CD14-positive monocyte (primary cell): Measurements from ENCODE around the gene SLC30A5. TPM values are rescaled to one million over a fixed set of nuclear protein-coding genes. Genes with fewer than 3 reads are reported as not detected.
"Not testable (repeated sequence)": the region's sequence is repeated elsewhere in the genome, so short reads cannot be mapped to it uniquely, and the experiment has no call there.

Experiments
- DNase-seq, 3 donors: peaks; one replicate each; pipeline ENCODE4 v3.0.0-alpha.2; 2011 to 2022
- H2AFZ ChIP-seq: 2 replicates; pipeline ENCODE4 v1.6.0; 2012; ENCODE audit warnings: mild to moderate bottlenecking, low read depth, low read length, inconsistent platforms; ENCODE audit not compliant: insufficient read depth, poor library complexity, severe bottlenecking
- H3K27ac ChIP-seq, 2 donors: 1 replicate in 1 of 2; 2 replicates in 1 of 2; pipeline ENCODE4 v1.5.1; 2012 to 2013; ENCODE audit warnings: low read length in 2 of 2, control low read depth in 1 of 2, inconsistent platforms in 1 of 2, low read depth in 1 of 2, mild to moderate bottlenecking in 1 of 2
- H3K27me3 ChIP-seq, 2 donors: one replicate each; pipeline versions ENCODE4 v1.6.0 to v1.6.1; 2011 to 2013; ENCODE audit warnings: low read length in 2 of 2; ENCODE audit not compliant: control insufficient read depth in 2 of 2, insufficient read depth in 2 of 2
- H3K36me3 ChIP-seq, 2 donors: replicated peaks in 1 of 2; 1 replicate in 1 of 2; 2 replicates in 1 of 2; pipeline versions ENCODE4 v1.5.1 to v1.6.1; 2012 to 2013; ENCODE audit warnings: low read length in 2 of 2, control low read depth in 1 of 2, inconsistent platforms in 1 of 2, mild to moderate bottlenecking in 1 of 2; ENCODE audit not compliant: insufficient read depth in 2 of 2, control insufficient read depth in 1 of 2
- H3K4me1 ChIP-seq, 2 donors: 1 replicate in 1 of 2; 2 replicates in 1 of 2; pipeline versions ENCODE4 v1.5.1 to v1.6.1; 2012 to 2013; ENCODE audit warnings: low read length in 2 of 2, control low read depth in 1 of 2, inconsistent platforms in 1 of 2, mild to moderate bottlenecking in 1 of 2, moderate library complexity in 1 of 2; ENCODE audit not compliant: insufficient read depth in 2 of 2, control insufficient read depth in 1 of 2
- H3K4me2 ChIP-seq: replicated peaks from 2 replicates; pipeline ENCODE3; 2012; ENCODE audit warnings: low read length, moderate library complexity, mild to moderate bottlenecking; ENCODE audit not compliant: poor library complexity, severe bottlenecking; ENCODE audit errors: extremely low read depth
- H3K4me3 ChIP-seq, 3 experiments: fragments of 200-600 bp in 1 of 3; sonication (generic) in 1 of 3; replicated peaks in 1 of 3; 1 replicate in 2 of 3; 2 replicates in 1 of 3; pipeline ENCODE4 v1.5.1; 2011 to 2013; ENCODE audit warnings: low read length in 3 of 3, mild to moderate bottlenecking in 3 of 3, control low read depth in 2 of 3, low read depth in 2 of 3, inconsistent platforms in 1 of 3, moderate library complexity in 1 of 3
- H3K79me2 ChIP-seq: 2 replicates; pipeline ENCODE4 v1.6.0; 2012; ENCODE audit warnings: mild to moderate bottlenecking, control low read depth, inconsistent platforms, low read length, moderate library complexity; ENCODE audit not compliant: insufficient read depth
- H3K9ac ChIP-seq: 2 replicates; pipeline ENCODE4 v1.6.0; 2017; ENCODE audit warnings: low read length, mild to moderate bottlenecking; ENCODE audit not compliant: insufficient read depth, poor library complexity, severe bottlenecking
- H3K9me3 ChIP-seq, 2 donors: replicated peaks in 1 of 2; 1 replicate in 1 of 2; 2 replicates in 1 of 2; pipeline versions ENCODE4 v1.5.1 to v1.6.1; 2012 to 2013; ENCODE audit warnings: low read length in 2 of 2, control low read depth in 1 of 2; ENCODE audit not compliant: control insufficient read depth in 1 of 2, insufficient read depth in 1 of 2
- H4K20me1 ChIP-seq: 2 replicates; pipeline ENCODE4 v1.6.0; 2012; ENCODE audit warnings: mild to moderate bottlenecking, low read length, control low read depth, moderate library complexity; ENCODE audit not compliant: insufficient read depth
- H3K27ac Mint-ChIP-seq, 7 donors: one replicate each; pipeline ENCODE4 v1.8.0; 2020; ENCODE audit warnings: mild to moderate bottlenecking in 7 of 7, mixed read lengths in 7 of 7, moderate library complexity in 6 of 7, inconsistent platforms in 2 of 7
- H3K27me3 Mint-ChIP-seq, 3 donors: one replicate each; pipeline ENCODE4 v1.8.0; 2021 to 2022; ENCODE audit warnings: low read depth in 3 of 3, mild to moderate bottlenecking in 3 of 3, mixed read lengths in 3 of 3, moderate library complexity in 3 of 3, inconsistent platforms in 1 of 3
- H3K36me3 Mint-ChIP-seq, 2 donors: one replicate each; pipeline ENCODE4 v1.8.0; 2020; ENCODE audit warnings: mixed read lengths in 2 of 2, inconsistent platforms in 1 of 2, mild to moderate bottlenecking in 1 of 2
- H3K4me1 Mint-ChIP-seq: one replicate; pipeline ENCODE4 v1.8.0; 2020; ENCODE audit warnings: mild to moderate bottlenecking, mixed read lengths
- H3K4me3 Mint-ChIP-seq, 2 donors: one replicate each; pipeline ENCODE4 v1.8.0; 2020; ENCODE audit warnings: mild to moderate bottlenecking in 2 of 2, mixed read lengths in 2 of 2, moderate library complexity in 1 of 2
- H3K9me3 Mint-ChIP-seq, 7 donors: one replicate each; pipeline ENCODE4 v1.8.0; 2020 to 2022; ENCODE audit warnings: mixed read lengths in 7 of 7, mild to moderate bottlenecking in 6 of 7, moderate library complexity in 6 of 7, inconsistent platforms in 2 of 7
- WGBS: methylation state at CpG from one replicate; pipeline ENCODE4 v1.1.5; 2013; ENCODE audit warnings: missing lambda C conversion rate; ENCODE audit not compliant: insufficient coverage; 5-methylcytosine and 5-hydroxymethylcytosine counted together
- intact Hi-C, 2 donors: fragments of 100-400 bp; cut with micrococcal nuclease; formaldehyde crosslinking; loops; one replicate each; pipeline versions ENCODE4 v1.15.0 to v1.15.1; 2023
- polyA plus RNA-seq, 3 donors: library from polyadenylated mRNA; depleted of rRNA in 1 of 3; unstranded in 2 of 3; stranded (reverse) in 1 of 3; fragments of 300-500 nt in 2 of 3; fragments of >200 nt in 1 of 3; fragmentation: Illumina TruSeq in 2 of 3; gene quantifications; 1 replicate in 2 of 3; 2 replicates in 1 of 3; pipeline ENCODE4 v1.2.3, GENCODE V29; 2012 to 2021
- TF ChIP-seq, protein P1 (sequence below): fragments of 200-600 bp; IDR thresholded peaks from one replicate; pipeline ENCODE4 v1.8.0; 2022; ENCODE audit warnings: antibody characterized with exemption, mild to moderate bottlenecking

The SLC30A5 gene
- polyA plus RNA-seq, 3 donors: 12.6 to 28.2 (median 27.0) TPM

DNA sequence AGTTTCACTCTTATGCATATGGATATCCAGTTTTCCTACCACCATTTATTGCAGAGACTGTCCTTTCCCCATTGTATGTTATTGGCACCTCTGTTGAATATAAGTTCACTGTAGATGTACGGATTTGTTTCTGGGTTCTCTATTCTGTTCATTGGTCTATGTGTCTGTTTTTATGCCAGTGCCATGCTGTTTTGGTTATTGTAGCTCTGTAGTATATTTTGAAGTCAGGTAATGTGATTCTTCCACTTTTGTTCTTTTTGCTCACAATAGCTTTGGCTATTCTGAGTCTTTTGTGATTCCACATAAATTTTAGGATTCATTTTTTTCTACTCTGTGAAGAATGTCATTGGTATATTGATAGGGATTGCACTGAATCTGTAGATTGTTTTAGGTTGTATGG lies 47.0 kb downstream of the SLC30A5 start:
- Histone ChIP-seq H3K79me2 (no peaks in the 10 kb centered on the region), H4K20me1 (no peaks in the 10 kb centered on the region), H2AFZ (no peak overlapping the region), H3K27me3 (no peaks in the 10 kb centered on the region), H3K4me2 (no peak overlapping the region), H3K9ac (no peak overlapping the region), H3K4me1 (no peaks in the 10 kb centered on the region), H3K27ac (no peak overlapping the region), H3K36me3 (no peaks in the 10 kb centered on the region), H3K9me3 (no peaks in the 10 kb centered on the region), H3K4me3 (no peak overlapping the region)
- no peaks in the 10 kb centered on the region for H3K36me3 Mint-ChIP-seq
- DNase-seq: no peak
- H3K27ac Mint-ChIP-seq: no peak overlapping the region
- no peaks in the 10 kb centered on the region for H3K27me3 Mint-ChIP-seq
- no CpG with 5 or more reads among the region's 1 CpG for WGBS
- peaks cover 3% of the 10 kb centered on the region for H3K4me1 Mint-ChIP-seq
- TF ChIP-seq, protein P1, sequence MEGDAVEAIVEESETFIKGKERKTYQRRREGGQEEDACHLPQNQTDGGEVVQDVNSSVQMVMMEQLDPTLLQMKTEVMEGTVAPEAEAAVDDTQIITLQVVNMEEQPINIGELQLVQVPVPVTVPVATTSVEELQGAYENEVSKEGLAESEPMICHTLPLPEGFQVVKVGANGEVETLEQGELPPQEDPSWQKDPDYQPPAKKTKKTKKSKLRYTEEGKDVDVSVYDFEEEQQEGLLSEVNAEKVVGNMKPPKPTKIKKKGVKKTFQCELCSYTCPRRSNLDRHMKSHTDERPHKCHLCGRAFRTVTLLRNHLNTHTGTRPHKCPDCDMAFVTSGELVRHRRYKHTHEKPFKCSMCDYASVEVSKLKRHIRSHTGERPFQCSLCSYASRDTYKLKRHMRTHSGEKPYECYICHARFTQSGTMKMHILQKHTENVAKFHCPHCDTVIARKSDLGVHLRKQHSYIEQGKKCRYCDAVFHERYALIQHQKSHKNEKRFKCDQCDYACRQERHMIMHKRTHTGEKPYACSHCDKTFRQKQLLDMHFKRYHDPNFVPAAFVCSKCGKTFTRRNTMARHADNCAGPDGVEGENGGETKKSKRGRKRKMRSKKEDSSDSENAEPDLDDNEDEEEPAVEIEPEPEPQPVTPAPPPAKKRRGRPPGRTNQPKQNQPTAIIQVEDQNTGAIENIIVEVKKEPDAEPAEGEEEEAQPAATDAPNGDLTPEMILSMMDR: no peak
- H3K9me3 Mint-ChIP-seq: peaks cover 2 to 18% (median 6%) of the 10 kb centered on the region in 7 donors
- intact Hi-C loops: no loop called here
- H3K4me3 Mint-ChIP-seq: no peak overlapping the region

DNA sequence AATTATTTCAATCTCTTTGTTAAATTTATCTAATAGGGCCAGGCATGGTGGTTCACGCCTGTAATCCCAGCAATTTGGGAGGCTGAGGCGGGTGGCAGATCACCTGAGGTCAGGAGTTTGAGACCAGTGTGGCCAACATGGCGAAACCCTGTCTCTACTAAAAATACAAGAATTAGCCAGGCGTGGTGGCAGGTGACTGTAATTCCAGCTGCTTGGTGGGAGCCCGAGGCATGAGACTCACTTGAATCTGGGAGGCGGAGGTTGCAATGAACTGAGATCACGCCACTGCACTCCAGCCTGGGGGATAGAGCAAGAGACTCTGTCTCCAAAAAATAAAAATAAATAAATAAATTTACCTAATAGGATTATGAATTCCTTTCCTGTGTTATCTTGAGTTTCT lies 54.8 kb downstream of the SLC30A5 start:
- H3K36me3 ChIP-seq, H3K36me3 Mint-ChIP-seq, H3K4me2 ChIP-seq, intact Hi-C loops, H3K9me3 ChIP-seq, H4K20me1 ChIP-seq, H3K79me2 ChIP-seq, H3K4me1 ChIP-seq, H2AFZ ChIP-seq, H3K9me3 Mint-ChIP-seq, H3K9ac ChIP-seq, H3K4me3 Mint-ChIP-seq, H3K27me3 ChIP-seq, H3K4me1 Mint-ChIP-seq, H3K27me3 Mint-ChIP-seq, DNase-seq, H3K27ac Mint-ChIP-seq, H3K27ac ChIP-seq, H3K4me3 ChIP-seq: not testable (repeated sequence)
- 100% methylated on average over 4 of the region's 7 CpGs for WGBS
